Endothelial cell of umbilical vein (primary cell): ENCODE measurements around the gene TIGD1. TPM values are rescaled to one million over a fixed set of nuclear protein-coding genes. Genes with fewer than 3 reads are reported as not detected.

Experiments
- BruUV-seq: library from RNA; stranded (reverse); fragments of 400-500 nt; replicated peaks from 2 replicates; lab custom pipeline; 2021; lab: Mats Ljungman, UMichigan
- CTCF ChIA-PET: fragments of 300-600, 350-600 bp; sonication (Branson Sonifier 250); formaldehyde crosslinking; loops from one replicate; lab custom pipeline; 2021; ENCODE audit warnings: antibody characterized with exemption, inconsistent platforms; lab: Charles Lee
- POLR2A ChIA-PET: fragments of 300-600, 350-600 bp; sonication (Branson Sonifier 250); formaldehyde crosslinking; loops from one replicate; lab custom pipeline; 2021; ENCODE audit warnings: antibody characterized with exemption, inconsistent platforms; lab: Charles Lee
- DNase-seq: peaks from one replicate; pipeline ENCODE4 v3.0.0-alpha.2; 2011; ENCODE audit warnings: low read depth, low spot score
- FAIRE-seq: peaks from 2 replicates; lab custom pipeline; 2011; peaks lifted over from hg19 to GRCh38; lab: Jason Lieb, UNC
- H2AFZ ChIP-seq: 2 replicates; pipeline ENCODE4 v1.6.0; 2012; ENCODE audit warnings: low read depth, low read length, control low read depth, inconsistent platforms
- H3K27ac ChIP-seq: 2 replicates; pipeline ENCODE4 v1.5.1; 2011; ENCODE audit warnings: low read depth, mild to moderate bottlenecking, control low read depth, low read length, moderate library complexity; ENCODE audit not compliant: insufficient read depth
- H3K27me3 ChIP-seq, 2 experiments: 2 replicates each; pipeline versions ENCODE4 v1.6.0 to v1.6.1; 2011; ENCODE audit warnings: low read length in 2 of 2, mixed read lengths in 1 of 2; ENCODE audit not compliant: control insufficient read depth in 2 of 2, insufficient read depth in 2 of 2
- H3K36me3 ChIP-seq, 2 experiments: 2 replicates in 1 of 2; 3 replicates in 1 of 2; pipeline ENCODE4 v1.5.1; 2011; ENCODE audit warnings: low read length in 2 of 2, mild to moderate bottlenecking in 1 of 2, moderate library complexity in 1 of 2; ENCODE audit not compliant: control insufficient read depth in 2 of 2, insufficient read depth in 2 of 2; ENCODE audit errors: extremely low read depth in 1 of 2
- H3K4me1 ChIP-seq: 3 replicates; pipeline ENCODE4 v1.5.1; 2011; ENCODE audit warnings: mild to moderate bottlenecking, low read length; ENCODE audit not compliant: control insufficient read depth, insufficient read depth; ENCODE audit errors: extremely low read depth
- H3K4me2 ChIP-seq: 2 replicates; pipeline ENCODE4 v1.6.1; 2011; ENCODE audit warnings: low read length, control low read depth, mixed read lengths; ENCODE audit not compliant: insufficient read depth
- H3K4me3 ChIP-seq, 3 experiments: fragments of 200-600 bp in 1 of 3; sonication (generic), shearing (Covaris generic) in 1 of 3; replicated peaks in 1 of 3; 2 replicates each; pipeline ENCODE4 v1.5.1; 2011 to 2016; ENCODE audit warnings: control low read depth in 3 of 3, low read length in 3 of 3, mild to moderate bottlenecking in 2 of 3, inconsistent platforms in 1 of 3, low read depth in 1 of 3, moderate library complexity in 1 of 3; ENCODE audit not compliant: insufficient read depth in 1 of 3
- H3K79me2 ChIP-seq: 2 replicates; pipeline ENCODE4 v1.6.0; 2012; ENCODE audit warnings: low read length, inconsistent platforms; ENCODE audit not compliant: control insufficient read depth, insufficient read depth
- H3K9ac ChIP-seq: replicated peaks from 2 replicates; pipeline ENCODE3; 2011; ENCODE audit warnings: low read length, control low read depth; ENCODE audit not compliant: insufficient read depth; ENCODE audit errors: extremely low read depth
- H3K9me1 ChIP-seq: replicated peaks from 3 replicates; pipeline ENCODE4 v1.6.0; 2011; ENCODE audit warnings: mild to moderate bottlenecking, low read length; ENCODE audit not compliant: control insufficient read depth, insufficient read depth; ENCODE audit errors: extremely low read depth
- H3K9me3 ChIP-seq: replicated peaks from 2 replicates; pipeline ENCODE4 v1.5.1; 2012; ENCODE audit warnings: low read length, inconsistent platforms; ENCODE audit not compliant: control insufficient read depth, insufficient read depth
- H4K20me1 ChIP-seq: replicated peaks from 2 replicates; pipeline ENCODE3; 2011; ENCODE audit warnings: mild to moderate bottlenecking, low read length; ENCODE audit not compliant: control insufficient read depth, insufficient read depth; ENCODE audit errors: extremely low read depth
- CTCF ChIP-seq, 2 donors: IDR thresholded peaks; 1 replicate in 1 of 2; 2 replicates in 1 of 2; pipeline ENCODE4 v1.5.1; 2011; ENCODE audit warnings: low read length in 2 of 2, mild to moderate bottlenecking in 2 of 2, moderate library complexity in 2 of 2, control low read depth in 1 of 2, inconsistent platforms in 1 of 2, low read depth in 1 of 2; ENCODE audit not compliant: insufficient read depth in 1 of 2; ENCODE audit errors: extremely low read depth in 1 of 2
- EZH2 ChIP-seq: IDR thresholded peaks from 2 replicates; pipeline ENCODE4 v1.6.1; 2012; ENCODE audit warnings: borderline replicate concordance, low read depth, mild to moderate bottlenecking, moderate library complexity, low read length, inconsistent platforms; ENCODE audit not compliant: severe bottlenecking
- FOS ChIP-seq: IDR thresholded peaks from 2 replicates; pipeline ENCODE4 v1.6.1; 2011; ENCODE audit warnings: mild to moderate bottlenecking, low read length, moderate library complexity, borderline replicate concordance; ENCODE audit not compliant: insufficient read depth
- GATA2 ChIP-seq: IDR thresholded peaks from 2 replicates; pipeline ENCODE4 v1.7.0; 2011; ENCODE audit warnings: low read depth, mild to moderate bottlenecking, moderate library complexity, mixed read lengths, low read length; ENCODE audit not compliant: insufficient read length, insufficient read depth
- MYC ChIP-seq: IDR thresholded peaks from one replicate; pipeline ENCODE4 v1.6.1; 2011; ENCODE audit warnings: mild to moderate bottlenecking, low read depth, low read length
- POLR2A ChIP-seq: IDR thresholded peaks from 2 replicates; pipeline ENCODE4 v1.6.1; 2012; ENCODE audit warnings: low read depth, mild to moderate bottlenecking, control low read depth, low read length
- POLR2AphosphoS5 ChIP-seq: IDR thresholded peaks from 2 replicates; pipeline ENCODE4 v1.6.1; 2012; ENCODE audit warnings: low read depth, mild to moderate bottlenecking, control low read depth, low read length, moderate library complexity; ENCODE audit not compliant: insufficient read depth
- dilution Hi-C: fragments of 300-500 bp; cut with MboI; formaldehyde crosslinking; loops from one replicate; pipeline ENCODE4 v1.15.0; 2019; ENCODE audit warnings: low sequenced_read_pairs; ENCODE audit not compliant: extremely low pct_ligation_motif_present
- intact Hi-C: fragments of 100-400 bp; cut with micrococcal nuclease; formaldehyde crosslinking; loops from one replicate; pipeline ENCODE4 v1.10.0; 2022
- polyA plus RNA-seq, 4 experiments: library from polyadenylated mRNA; depleted of rRNA in 3 of 4; stranded (reverse) in 3 of 4; unstranded in 1 of 4; fragments of >200 nt; gene quantifications; 2 replicates each; pipeline versions ENCODE4 v1.2.1 to v1.2.3, GENCODE V29; 2011 to 2012; ENCODE audit warnings: missing spikeins in 1 of 4
- total RNA-seq: library from RNA; stranded (reverse); gene quantifications from 2 replicates; pipeline ENCODE4 v1.2.3, GENCODE V29; 2021
- TF ChIP-seq, protein P1 (sequence below): IDR thresholded peaks from 2 replicates; pipeline ENCODE4 v1.6.1; 2011; ENCODE audit not compliant: insufficient read depth, insufficient read length

Gene TIGD1
- total and polyA plus RNA-seq, 2 donors (not counting 3 experiments of a cell fraction or from before 2014, with no cell fraction given): 1.6 to 3.3 TPM

- no peaks in the 10 kb centered on the region for H3K9me3 ChIP-seq
- H2AFZ ChIP-seq: peak overlapping the region; percentile 70
- peak overlapping the region; percentile 71 to 94 (median 79) for H3K4me3 ChIP-seq
- DNase-seq (no peak), FAIRE-seq (peak; percentile 84)
- peak overlapping the region; percentile 88 for H3K4me2 ChIP-seq
- ChIA-PET POLR2A (interaction anchor here (1.1 kb wide), 1 partner anchor 19 kb away, joined by 3 read pairs; no protein-coding TSS in a partner anchor), CTCF (interaction anchor here (1.1 to 1.4 kb wide), 3 partner anchors 14 to 29 kb away, joined by 5 to 7 read pairs (median 6); no protein-coding TSS in a partner anchor)
- no peaks in the 10 kb centered on the region for H3K27me3 ChIP-seq
- intact Hi-C loops (loop anchor here (2.0 kb wide), 1 partner anchor 26 kb away; no protein-coding TSS in a partner anchor), dilution Hi-C loops (no loop called here)
- H3K4me1 ChIP-seq: peaks cover 6% of the 10 kb centered on the region
- H3K27ac ChIP-seq: peak overlapping the region; percentile 87
- H3K9me1 ChIP-seq: no peaks in the 10 kb centered on the region
- H3K36me3 ChIP-seq: peaks cover 0 to 6% of the 10 kb centered on the region in 2 experiments
- no peaks in the 10 kb centered on the region for H4K20me1 ChIP-seq
- BruUV-seq: TSS peak; percentile 34
- peak overlapping the region; percentile 91 for H3K9ac ChIP-seq
- H3K79me2 ChIP-seq: peaks cover 59% of the 10 kb centered on the region
- TF ChIP-seq GATA2: no peak
- TF ChIP-seq MYC: no peak
- TF ChIP-seq FOS: no peak
- TF ChIP-seq, protein P1, sequence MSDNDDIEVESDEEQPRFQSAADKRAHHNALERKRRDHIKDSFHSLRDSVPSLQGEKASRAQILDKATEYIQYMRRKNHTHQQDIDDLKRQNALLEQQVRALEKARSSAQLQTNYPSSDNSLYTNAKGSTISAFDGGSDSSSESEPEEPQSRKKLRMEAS: no peak
- no peak for TF ChIP-seq EZH2
- TF ChIP-seq CTCF (IDR thresholded peaks at IDR 0.05; ENCODE audit: extremely low read depth in 1 of 2, insufficient read depth in 1 of 2, low read depth in 1 of 2, low read length in 2 of 2): no peak
- no peak for TF ChIP-seq POLR2A
- no peak for TF ChIP-seq POLR2AphosphoS5
Measured at GRCh38 chr2:232551250-232551638, 887 bp upstream of the TIGD1 start.
